Fibroblast of the aortic adventitia (primary cell): Measurements from ENCODE around the gene PPM1J. TPM values are rescaled to one million over a fixed set of nuclear protein-coding genes. Genes with fewer than 3 reads are reported as not detected.

Source experiments
- DNase-seq: peaks from one replicate; pipeline ENCODE4 v3.0.0-alpha.2; 2010; ENCODE audit warnings: low read depth
- H3K4me3 ChIP-seq: 2 replicates; pipeline ENCODE4 v1.5.1; 2011; ENCODE audit warnings: low read depth, mild to moderate bottlenecking, control low read depth, low read length, moderate library complexity
- CTCF ChIP-seq: IDR thresholded peaks from 2 replicates; pipeline ENCODE4 v1.5.1; 2011; ENCODE audit warnings: mild to moderate bottlenecking, low read length, control low read depth, inconsistent platforms; ENCODE audit not compliant: insufficient read depth
- total RNA-seq: library from RNA; depleted of rRNA; stranded (reverse); fragments of >200 nt; gene quantifications from 2 replicates; pipeline ENCODE4 v1.2.3, GENCODE V29; 2012; ENCODE audit warnings: low replicate concordance

PPM1J gene
- total RNA-seq, 1 donor = 0.63 TPM

GRCh38 chr1:112698366-112699310 is 16.5 kb downstream of the PPM1J start:
- DNase-seq = no peak
- TF ChIP-seq CTCF = no peak
- no peak overlapping the region for H3K4me3 ChIP-seq

- no peak overlapping the region for H3K4me3 ChIP-seq
- no peak for DNase-seq
- no peak for TF ChIP-seq CTCF
Observed at GRCh38 chr1:112697781-112698201, 17.3 kb downstream of the PPM1J start.

GRCh38 chr1:112696578-112697314 is 18.4 kb downstream of the PPM1J start:
- DNase-seq = no peak
- H3K4me3 ChIP-seq = no peak overlapping the region
- TF ChIP-seq CTCF = no peak

- H3K4me3 ChIP-seq = no peak overlapping the region
- no peak for TF ChIP-seq CTCF
- no peak for DNase-seq
Observed at GRCh38 chr1:112695276-112695675, 19.9 kb downstream of the PPM1J start.

GRCh38 chr1:112694363-112694929 is 20.7 kb downstream of the PPM1J start:
- H3K4me3 ChIP-seq = no peak overlapping the region
- DNase-seq = no peak
- no peak for TF ChIP-seq CTCF

- TF ChIP-seq CTCF = no peak
- H3K4me3 ChIP-seq = no peak overlapping the region
- DNase-seq = no peak
Observed at GRCh38 chr1:112693821-112694220, 21.3 kb downstream of the PPM1J start.
